D721Med (cell line): ENCODE data around the gene LRP1B.

Experiments
- DNase-seq: peaks from one replicate; pipeline ENCODE4 v3.0.0; 2011; ENCODE audit warnings: low spot score; ENCODE audit not compliant: insufficient read length
- FAIRE-seq: peaks from 2 replicates; lab custom pipeline; 2011; peaks lifted over from hg19 to GRCh38; lab: Jason Lieb, UNC
- TF ChIP-seq, protein P1 (sequence below): IDR thresholded peaks from 2 replicates; pipeline ENCODE4 v1.5.1; 2012; ENCODE audit warnings: mild to moderate bottlenecking, control low read depth; ENCODE audit not compliant: insufficient read depth; ENCODE audit errors: missing control alignments

Gene LRP1B

DNA sequence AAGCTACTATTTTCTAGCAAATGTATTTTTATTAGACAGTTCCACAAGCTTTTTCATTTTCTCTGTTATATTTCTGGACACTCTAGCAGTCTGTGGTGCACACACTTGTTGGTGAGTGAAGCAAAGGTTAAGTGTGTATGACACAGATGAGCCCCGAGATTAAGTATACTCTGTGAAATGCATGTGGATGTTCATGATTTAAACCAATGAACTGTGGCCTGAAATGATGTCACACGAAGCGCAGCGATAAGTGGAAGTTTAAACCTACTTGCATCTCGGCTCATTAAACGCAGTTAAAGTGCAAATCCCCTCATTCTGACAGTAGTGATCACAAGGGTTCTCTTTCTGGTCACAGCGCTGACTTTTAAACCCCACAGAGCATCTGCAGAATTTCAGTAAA, 1861.8 kb downstream of the LRP1B start:
- TF ChIP-seq, protein P1, sequence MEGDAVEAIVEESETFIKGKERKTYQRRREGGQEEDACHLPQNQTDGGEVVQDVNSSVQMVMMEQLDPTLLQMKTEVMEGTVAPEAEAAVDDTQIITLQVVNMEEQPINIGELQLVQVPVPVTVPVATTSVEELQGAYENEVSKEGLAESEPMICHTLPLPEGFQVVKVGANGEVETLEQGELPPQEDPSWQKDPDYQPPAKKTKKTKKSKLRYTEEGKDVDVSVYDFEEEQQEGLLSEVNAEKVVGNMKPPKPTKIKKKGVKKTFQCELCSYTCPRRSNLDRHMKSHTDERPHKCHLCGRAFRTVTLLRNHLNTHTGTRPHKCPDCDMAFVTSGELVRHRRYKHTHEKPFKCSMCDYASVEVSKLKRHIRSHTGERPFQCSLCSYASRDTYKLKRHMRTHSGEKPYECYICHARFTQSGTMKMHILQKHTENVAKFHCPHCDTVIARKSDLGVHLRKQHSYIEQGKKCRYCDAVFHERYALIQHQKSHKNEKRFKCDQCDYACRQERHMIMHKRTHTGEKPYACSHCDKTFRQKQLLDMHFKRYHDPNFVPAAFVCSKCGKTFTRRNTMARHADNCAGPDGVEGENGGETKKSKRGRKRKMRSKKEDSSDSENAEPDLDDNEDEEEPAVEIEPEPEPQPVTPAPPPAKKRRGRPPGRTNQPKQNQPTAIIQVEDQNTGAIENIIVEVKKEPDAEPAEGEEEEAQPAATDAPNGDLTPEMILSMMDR = no peak
- FAIRE-seq = no peak
- no peak for DNase-seq

DNA sequence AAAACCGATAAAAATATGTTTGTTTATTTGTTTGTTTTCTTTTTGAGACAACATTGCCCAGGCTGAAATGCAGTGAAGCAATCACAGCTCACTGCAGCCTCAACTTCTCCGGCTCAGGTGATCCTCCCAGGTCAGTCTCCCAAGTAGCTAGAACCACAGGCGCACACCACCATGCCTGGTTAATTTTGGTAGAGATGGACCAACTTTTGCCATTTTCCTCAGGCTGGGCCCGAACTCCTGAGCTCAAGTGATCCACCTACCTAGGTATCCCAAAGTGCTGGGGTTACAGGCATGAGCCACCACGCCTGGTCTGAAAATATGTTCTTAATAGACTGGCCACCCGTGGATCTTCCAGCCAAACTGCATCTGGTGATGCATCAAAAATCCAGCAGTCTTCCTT, 1867.9 kb downstream of the LRP1B start:
- FAIRE-seq = no peak
- TF ChIP-seq, protein P1 = no peak
- DNase-seq = no peak

DNA sequence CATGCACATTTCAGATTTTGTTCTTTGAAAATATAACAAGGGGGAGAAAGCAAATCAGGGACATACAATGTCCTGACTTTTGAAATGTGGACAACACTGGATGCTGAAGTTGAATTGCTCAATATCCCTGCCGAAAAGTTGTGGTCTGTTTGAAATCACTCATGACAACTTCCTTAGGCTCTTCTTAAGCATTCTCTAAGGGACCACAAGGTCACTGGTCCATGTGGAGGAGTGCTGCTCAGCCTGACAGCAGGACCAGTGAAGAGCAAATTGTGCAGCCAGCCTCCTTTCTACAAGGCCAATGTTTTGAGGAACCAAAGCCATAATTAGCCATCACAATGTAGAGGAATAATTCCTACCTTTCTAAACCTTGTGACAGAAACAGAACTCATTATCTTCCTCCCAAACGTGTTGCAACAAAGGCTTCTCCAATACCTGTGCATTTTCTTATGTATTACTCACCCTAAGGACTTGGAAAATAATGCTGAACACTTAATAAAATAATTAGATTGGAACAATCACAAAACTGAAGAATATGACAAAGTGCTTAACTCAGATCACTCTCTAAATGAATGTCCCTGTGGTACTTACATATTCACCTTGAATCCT, 1873.0 kb downstream of the LRP1B start:
- DNase-seq = no peak
- no peak for FAIRE-seq
- TF ChIP-seq, protein P1 = no peak

DNA sequence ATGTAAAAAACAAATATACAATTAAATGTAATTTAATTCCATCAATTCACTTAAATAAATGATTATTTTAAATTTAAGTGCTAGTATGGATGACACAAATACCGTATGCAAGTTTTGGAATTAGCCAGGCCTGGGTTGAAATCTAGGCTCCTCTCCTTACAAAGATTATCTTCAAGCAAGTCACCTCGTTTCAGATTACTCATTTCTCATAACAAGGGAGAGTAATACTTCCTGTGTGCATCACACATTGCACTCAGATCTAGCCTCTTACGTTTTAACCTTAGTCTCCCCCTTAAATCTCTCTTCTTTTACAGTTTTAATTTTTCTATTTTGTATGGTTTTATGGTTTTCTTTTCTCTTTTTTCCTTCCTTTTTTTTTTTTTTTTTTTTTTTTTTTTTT, 1874.7 kb downstream of the LRP1B start:
- TF ChIP-seq, protein P1 = no peak
- DNase-seq = no peak
- FAIRE-seq = no peak

DNA sequence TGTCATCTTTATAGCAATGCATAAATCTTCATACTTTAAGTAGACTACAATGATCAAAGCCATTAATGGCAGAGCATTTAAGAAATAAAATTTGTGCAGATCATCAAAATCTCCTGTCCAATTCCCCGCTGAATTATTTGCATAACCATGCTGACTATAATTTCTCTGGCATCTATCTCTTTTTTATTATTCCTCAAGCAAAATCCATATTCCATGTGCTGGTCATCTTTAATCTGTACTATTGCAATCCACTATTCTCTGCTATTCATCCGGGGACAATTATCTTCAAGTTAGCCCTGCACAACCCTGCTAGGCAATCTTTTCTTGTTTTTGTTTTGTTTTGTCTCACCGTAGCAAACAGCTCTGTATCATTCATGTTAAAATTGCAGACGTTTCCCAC, 1881.0 kb downstream of the LRP1B start:
- no peak for FAIRE-seq

DNA sequence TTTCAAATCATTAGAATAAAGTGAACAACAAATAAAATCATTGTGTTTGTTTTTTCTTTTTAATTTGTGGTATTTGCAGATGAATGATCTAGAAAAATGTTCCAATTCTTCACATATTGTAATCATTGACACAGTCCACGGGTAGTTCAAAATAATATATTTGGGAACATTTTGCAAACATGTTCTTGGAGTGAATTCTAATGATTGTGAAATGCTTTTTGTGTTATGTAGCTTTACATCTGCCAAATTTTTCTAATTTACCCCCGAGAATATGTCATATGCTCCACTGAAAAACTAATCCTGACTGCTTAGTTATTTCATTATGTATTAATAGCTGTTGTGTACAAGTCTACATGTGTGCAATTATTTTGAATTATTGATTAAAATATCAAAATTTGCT, 1882.2 kb downstream of the LRP1B start:
- TF ChIP-seq, protein P1 = no peak
- DNase-seq (no peak), FAIRE-seq (peak; percentile 55)

More for the DNA sequence above, 1881.0 kb downstream of the LRP1B start:
- TF ChIP-seq, protein P1 = no peak
- DNase-seq = no peak

DNA sequence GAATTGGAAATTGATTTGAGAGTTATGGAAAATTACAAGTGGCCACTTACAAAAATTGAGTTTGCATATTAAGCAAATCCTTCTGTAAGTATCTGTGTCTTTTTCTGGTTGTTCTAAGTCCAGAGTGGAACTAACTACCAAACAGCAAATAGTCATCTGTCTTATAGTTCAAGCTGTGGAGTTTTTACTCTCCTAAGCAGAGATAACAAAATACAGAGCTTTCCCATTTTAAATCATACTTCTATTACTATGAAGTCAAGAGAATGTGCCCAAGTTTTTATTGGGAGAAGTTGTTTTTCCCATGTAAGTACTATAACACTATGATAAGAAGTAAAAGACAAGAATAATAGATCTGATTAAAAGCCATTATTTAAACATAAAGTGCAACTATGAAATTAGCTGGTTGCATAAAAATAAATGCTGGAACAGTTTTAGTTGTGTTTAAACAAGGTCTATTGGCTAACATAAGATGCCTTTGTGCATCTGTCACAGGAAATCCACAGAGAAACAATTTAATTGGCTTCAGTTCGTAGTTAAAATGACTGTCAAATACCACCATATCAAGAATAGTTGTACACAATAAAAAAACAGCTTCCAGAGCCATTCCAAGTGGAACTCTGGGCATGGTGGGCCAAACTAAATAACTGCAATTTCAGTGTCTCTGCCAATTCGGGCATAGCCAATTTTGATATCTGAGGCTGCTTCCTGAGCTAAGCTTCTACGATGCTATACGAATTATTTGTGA, 1883.2 kb downstream of the LRP1B start:
- TF ChIP-seq, protein P1 = no peak
- no peak for FAIRE-seq
- no peak for DNase-seq
